Measurements from ENCODE around the gene GRIA4.

Gene GRIA4

DNA sequence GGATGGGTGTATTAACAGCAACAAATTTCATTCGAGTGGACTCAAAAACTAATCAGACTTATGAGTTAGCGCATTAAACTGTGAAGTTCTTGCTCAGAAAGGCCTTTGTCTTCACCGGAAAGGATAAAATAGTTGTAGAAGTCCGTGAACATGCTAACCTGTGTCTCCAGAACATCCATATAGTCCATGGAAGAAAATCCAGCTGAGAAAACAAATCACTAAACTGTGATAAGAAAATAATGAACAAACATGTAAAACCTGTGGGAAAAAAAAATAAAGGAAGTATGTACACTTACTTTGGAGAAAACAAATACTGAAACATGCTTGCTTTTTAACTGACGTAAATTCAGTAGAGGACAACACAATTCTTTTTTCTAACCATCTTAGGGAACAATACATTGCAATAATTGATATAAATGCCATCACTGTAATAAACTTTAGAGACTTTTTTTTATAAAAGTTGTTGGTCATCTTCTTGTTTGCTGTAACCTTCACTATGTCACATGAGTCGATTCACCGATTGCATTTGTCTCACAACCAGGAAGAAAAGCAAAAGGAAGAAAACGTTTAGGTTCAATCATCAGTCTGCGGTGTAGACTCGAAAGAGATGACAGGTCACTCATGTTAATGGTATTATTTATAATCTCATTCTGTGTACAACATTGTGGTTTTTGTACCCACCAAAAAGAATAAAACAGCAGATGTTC is 370.3 kb downstream of the GRIA4 start:
- no peak for TF ChIP-seq CTCF (IDR thresholded peaks at IDR 0.05; ENCODE audit: insufficient read depth, low read length)
- TF ChIP-seq, protein P1, sequence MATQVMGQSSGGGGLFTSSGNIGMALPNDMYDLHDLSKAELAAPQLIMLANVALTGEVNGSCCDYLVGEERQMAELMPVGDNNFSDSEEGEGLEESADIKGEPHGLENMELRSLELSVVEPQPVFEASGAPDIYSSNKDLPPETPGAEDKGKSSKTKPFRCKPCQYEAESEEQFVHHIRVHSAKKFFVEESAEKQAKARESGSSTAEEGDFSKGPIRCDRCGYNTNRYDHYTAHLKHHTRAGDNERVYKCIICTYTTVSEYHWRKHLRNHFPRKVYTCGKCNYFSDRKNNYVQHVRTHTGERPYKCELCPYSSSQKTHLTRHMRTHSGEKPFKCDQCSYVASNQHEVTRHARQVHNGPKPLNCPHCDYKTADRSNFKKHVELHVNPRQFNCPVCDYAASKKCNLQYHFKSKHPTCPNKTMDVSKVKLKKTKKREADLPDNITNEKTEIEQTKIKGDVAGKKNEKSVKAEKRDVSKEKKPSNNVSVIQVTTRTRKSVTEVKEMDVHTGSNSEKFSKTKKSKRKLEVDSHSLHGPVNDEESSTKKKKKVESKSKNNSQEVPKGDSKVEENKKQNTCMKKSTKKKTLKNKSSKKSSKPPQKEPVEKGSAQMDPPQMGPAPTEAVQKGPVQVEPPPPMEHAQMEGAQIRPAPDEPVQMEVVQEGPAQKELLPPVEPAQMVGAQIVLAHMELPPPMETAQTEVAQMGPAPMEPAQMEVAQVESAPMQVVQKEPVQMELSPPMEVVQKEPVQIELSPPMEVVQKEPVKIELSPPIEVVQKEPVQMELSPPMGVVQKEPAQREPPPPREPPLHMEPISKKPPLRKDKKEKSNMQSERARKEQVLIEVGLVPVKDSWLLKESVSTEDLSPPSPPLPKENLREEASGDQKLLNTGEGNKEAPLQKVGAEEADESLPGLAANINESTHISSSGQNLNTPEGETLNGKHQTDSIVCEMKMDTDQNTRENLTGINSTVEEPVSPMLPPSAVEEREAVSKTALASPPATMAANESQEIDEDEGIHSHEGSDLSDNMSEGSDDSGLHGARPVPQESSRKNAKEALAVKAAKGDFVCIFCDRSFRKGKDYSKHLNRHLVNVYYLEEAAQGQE (IDR thresholded peaks at IDR 0.05; ENCODE audit: insufficient replicate concordance, low read depth), result no peak
- no peak for TF ChIP-seq SPI1 (IDR thresholded peaks at IDR 0.05; ENCODE audit: borderline replicate concordance, low read depth)
- no peak for TF ChIP-seq GABPA (IDR thresholded peaks at IDR 0.05; ENCODE audit: low read depth)
- no peak for TF ChIP-seq POLR2AphosphoS5 (IDR thresholded peaks at IDR 0.05; ENCODE audit: low read depth)
- no peaks in the 10 kb centered on the region for H3K27me3 ChIP-seq (ENCODE audit: insufficient read depth, poor library complexity, severe bottlenecking)
- no peak for DNase-seq (ENCODE audit: low read depth in 1 of 2, low spot score in 1 of 2)
- no peak overlapping the region for H3K4me3 ChIP-seq (replicated peaks; ENCODE audit: insufficient read depth, low read length)
- H3K27ac ChIP-seq (replicated peaks), result no peak overlapping the region

DNA sequence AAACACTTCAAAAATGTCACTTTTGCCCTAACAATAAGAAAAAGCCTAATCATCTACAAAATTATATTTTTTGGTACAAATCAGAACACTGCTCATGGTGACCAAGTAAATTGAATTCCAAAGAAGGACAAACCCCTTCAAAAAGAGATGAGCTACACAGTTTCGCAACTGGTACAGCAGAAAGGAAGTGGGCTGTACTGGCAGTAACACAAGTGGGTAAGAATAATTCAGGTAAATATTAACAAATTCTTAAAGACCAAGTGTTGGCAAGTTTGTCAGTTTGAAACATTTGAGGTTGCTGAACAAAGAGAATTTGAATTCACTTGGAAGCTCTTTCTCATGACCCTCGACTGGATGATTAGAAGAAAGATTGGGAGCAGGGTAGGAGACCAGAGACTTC is 376.7 kb downstream of the GRIA4 start:
- TF ChIP-seq POLR2AphosphoS5 (IDR thresholded peaks at IDR 0.05; ENCODE audit: low read depth) (no peak), SPI1 (IDR thresholded peaks at IDR 0.05; ENCODE audit: borderline replicate concordance, low read depth) (peak; percentile 24; the same call in 1 of the 2 replicates)
- H3K4me3 ChIP-seq (replicated peaks; ENCODE audit: insufficient read depth, low read length), result no peak overlapping the region
- no peak overlapping the region for H3K27ac ChIP-seq (replicated peaks)
- H3K27me3 ChIP-seq (ENCODE audit: insufficient read depth, poor library complexity, severe bottlenecking), result no peaks in the 10 kb centered on the region
- DNase-seq (ENCODE audit: low read depth in 1 of 2, low spot score in 1 of 2), result no peak

- Histone ChIP-seq H3K4me3 (replicated peaks; ENCODE audit: insufficient read depth, low read length) (no peak overlapping the region), H3K27ac (replicated peaks) (no peak overlapping the region), H3K27me3 (ENCODE audit: insufficient read depth, poor library complexity, severe bottlenecking) (no peaks in the 10 kb centered on the region)
- DNase-seq (ENCODE audit: low read depth in 1 of 2, low spot score in 1 of 2), result no peak
- TF ChIP-seq CTCF (IDR thresholded peaks at IDR 0.05; ENCODE audit: insufficient read depth, low read length), result no peak
Observed at GRCh38 chr11:105988197-105988596, 378.3 kb downstream of the GRIA4 start.

DNA sequence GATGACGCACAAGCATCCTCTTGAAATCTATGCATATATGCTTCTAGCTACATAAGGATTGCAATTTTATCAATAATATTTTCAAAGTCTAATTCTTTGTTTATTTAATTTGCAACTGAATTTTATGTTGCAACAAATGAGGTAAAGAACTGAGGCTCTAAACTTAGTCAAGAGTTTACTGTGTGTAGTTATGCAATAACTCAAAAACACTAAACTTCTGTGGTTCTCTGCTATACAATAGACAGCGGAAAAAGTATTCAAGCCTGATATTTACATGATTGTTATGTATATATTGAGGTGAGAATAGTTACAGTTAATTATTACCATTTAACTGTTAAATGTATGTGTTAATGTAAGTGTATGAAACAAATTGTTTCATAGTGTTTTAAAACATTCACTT is 379.3 kb downstream of the GRIA4 start:
- no peak overlapping the region for H3K4me3 ChIP-seq (replicated peaks; ENCODE audit: insufficient read depth, low read length)
- TF ChIP-seq SPI1 (IDR thresholded peaks at IDR 0.05; ENCODE audit: borderline replicate concordance, low read depth) (no peak), GABPA (IDR thresholded peaks at IDR 0.05; ENCODE audit: low read depth) (no peak), CTCF (IDR thresholded peaks at IDR 0.05; ENCODE audit: insufficient read depth, low read length) (no peak), POLR2AphosphoS5 (IDR thresholded peaks at IDR 0.05; ENCODE audit: low read depth) (no peak)
- TF ChIP-seq, protein P1 (IDR thresholded peaks at IDR 0.05; ENCODE audit: insufficient replicate concordance, low read depth), result no peak
- no peak overlapping the region for H3K27ac ChIP-seq (replicated peaks)
- peak in 1 of 2 experiments; percentile 15 for DNase-seq (ENCODE audit: low read depth in 1 of 2, low spot score in 1 of 2)
- no peaks in the 10 kb centered on the region for H3K27me3 ChIP-seq (ENCODE audit: insufficient read depth, poor library complexity, severe bottlenecking)

Data from HL-60 (cell line).